IMR-90 (cell line): ENCODE results near the gene PITPNM3. TPM values are rescaled to one million over a fixed set of nuclear protein-coding genes. Genes with fewer than 3 reads are reported as not detected.
A peak's percentile ranks its signal among the peaks of the same experiment; 100 is the strongest.

Experiments used
- ATAC-seq: fragments of 200-7000 bp; cut with Tn5 transposase; 2 replicates; pipeline ENCODE4 v1.9.1; 2020; ENCODE audit warnings: low read depth, mild to moderate bottlenecking, moderate library complexity
- BruUV-seq: library from RNA; stranded (reverse); fragments of 400-500 nt; replicated peaks from 2 replicates; lab custom pipeline; 2021; lab: Mats Ljungman, UMichigan
- CTCF ChIA-PET: fragments of 300-600 bp; formaldehyde crosslinking; extraction: SDS; loops from one replicate; lab custom pipeline; 2021; ENCODE audit warnings: antibody characterized with exemption; lab: Yijun Ruan, JAX
- POLR2A ChIA-PET: fragments of 300-600 bp; sonication (Branson Sonifier 250); formaldehyde crosslinking; loops from one replicate; lab custom pipeline; 2022; ENCODE audit warnings: antibody characterized with exemption; ENCODE audit not compliant: unreplicated experiment; lab: Charles Lee
- DNase-seq: peaks from one replicate; pipeline ENCODE4 v3.0.0; 2013
- H2AFZ ChIP-seq: replicated peaks from 2 replicates; pipeline ENCODE3; 2013; ENCODE audit warnings: low read length, mild to moderate bottlenecking; ENCODE audit not compliant: poor library complexity
- H2AK5ac ChIP-seq: 2 replicates; pipeline ENCODE4 v1.6.1; 2013; ENCODE audit warnings: low read depth, low read length, inconsistent platforms
- H2AK9ac ChIP-seq: replicated peaks from 2 replicates; pipeline ENCODE3; 2013; ENCODE audit warnings: mild to moderate bottlenecking, low read depth, low read length, moderate library complexity; ENCODE audit not compliant: poor library complexity
- H2BK120ac ChIP-seq: 2 replicates; pipeline ENCODE4 v1.6.1; 2013; ENCODE audit warnings: low read depth, low read length, inconsistent platforms
- H2BK15ac ChIP-seq: 3 replicates; pipeline ENCODE4 v1.6.1; 2013; ENCODE audit warnings: low read depth, low read length, inconsistent platforms
- H2BK20ac ChIP-seq: 2 replicates; pipeline ENCODE4 v1.6.1; 2013; ENCODE audit warnings: low read depth, mild to moderate bottlenecking, inconsistent platforms, low read length, moderate library complexity
- H2BK5ac ChIP-seq: 2 replicates; pipeline ENCODE4 v1.6.1; 2013; ENCODE audit warnings: mild to moderate bottlenecking, low read depth, low read length, inconsistent platforms; ENCODE audit not compliant: poor library complexity, severe bottlenecking
- H3K14ac ChIP-seq: replicated peaks from 2 replicates; pipeline ENCODE4 v1.6.1; 2013; ENCODE audit warnings: low read depth, low read length, inconsistent platforms
- H3K18ac ChIP-seq: 2 replicates; pipeline ENCODE4 v1.6.1; 2013; ENCODE audit warnings: low read depth, low read length, control low read depth
- H3K23ac ChIP-seq: 2 replicates; pipeline ENCODE4 v1.6.1; 2013; ENCODE audit warnings: low read depth, low read length, inconsistent platforms
- H3K27ac ChIP-seq: 2 replicates; pipeline ENCODE4 v1.5.1; 2013; ENCODE audit warnings: mild to moderate bottlenecking, control low read depth, low read length; ENCODE audit not compliant: insufficient read depth
- H3K27me3 ChIP-seq: 2 replicates; pipeline ENCODE4 v1.6.1; 2013; ENCODE audit warnings: low read length; ENCODE audit not compliant: control insufficient read depth, insufficient read depth
- H3K36me3 ChIP-seq: 2 replicates; pipeline ENCODE4 v1.6.1; 2013; ENCODE audit warnings: low read length, mixed read lengths; ENCODE audit not compliant: control insufficient read depth, insufficient read depth
- H3K4ac ChIP-seq: 2 replicates; pipeline ENCODE4 v1.6.1; 2013; ENCODE audit warnings: low read depth, low read length, inconsistent platforms
- H3K4me1 ChIP-seq: 2 replicates; pipeline ENCODE4 v1.6.1; 2013; ENCODE audit warnings: low read length, mixed read lengths; ENCODE audit not compliant: control insufficient read depth, insufficient read depth
- H3K4me2 ChIP-seq: 2 replicates; pipeline ENCODE4 v1.6.1; 2013; ENCODE audit warnings: low read depth, mild to moderate bottlenecking, control low read depth, low read length, moderate library complexity
- H3K4me3 ChIP-seq: 2 replicates; pipeline ENCODE4 v1.5.1; 2013; ENCODE audit warnings: low read depth, mild to moderate bottlenecking, control low read depth, low read length, moderate library complexity; ENCODE audit not compliant: insufficient read depth
- H3K56ac ChIP-seq: 2 replicates; pipeline ENCODE4 v1.6.1; 2013; ENCODE audit warnings: low read length, inconsistent platforms; ENCODE audit not compliant: insufficient read depth; ENCODE audit errors: extremely low read depth
- H3K79me1 ChIP-seq, 2 experiments: 2 replicates each; pipeline ENCODE4 v1.6.1; 2013; ENCODE audit warnings: low read length in 2 of 2, inconsistent platforms in 1 of 2, low read depth in 1 of 2
- H3K9ac ChIP-seq: 2 replicates; pipeline ENCODE4 v1.6.1; 2013; ENCODE audit warnings: low read depth, low read length, control low read depth
- H3K9me1 ChIP-seq: 2 replicates; pipeline ENCODE4 v1.6.1; 2013; ENCODE audit warnings: low read length, inconsistent platforms; ENCODE audit not compliant: insufficient read depth
- H3K9me3 ChIP-seq: 2 replicates; pipeline ENCODE4 v1.6.1; 2013; ENCODE audit warnings: low read length; ENCODE audit not compliant: control insufficient read depth, insufficient read depth
- H4K20me1 ChIP-seq: 2 replicates; pipeline ENCODE4 v1.6.1; 2013; ENCODE audit warnings: low read length, inconsistent platforms; ENCODE audit not compliant: insufficient read depth
- H4K5ac ChIP-seq: 2 replicates; pipeline ENCODE4 v1.6.1; 2013; ENCODE audit warnings: mild to moderate bottlenecking, low read depth, low read length, control low read depth
- H4K8ac ChIP-seq, 2 experiments: 2 replicates each; pipeline ENCODE4 v1.6.1; 2013; ENCODE audit warnings: low read depth in 2 of 2, low read length in 2 of 2, control low read depth in 1 of 2, inconsistent platforms in 1 of 2
- H4K91ac ChIP-seq: 2 replicates; pipeline ENCODE4 v1.6.1; 2013; ENCODE audit warnings: low read depth, low read length, inconsistent platforms; ENCODE audit not compliant: insufficient read depth
- CEBPB ChIP-seq: IDR thresholded peaks from 2 replicates; pipeline ENCODE4 v1.6.1; 2012; ENCODE audit warnings: low read depth, low read length, improper control_type of control experiment
- CTCF ChIP-seq: conservative IDR thresholded peaks from 2 replicates; pipeline ENCODE4 v1.5.1; 2012; ENCODE audit warnings: mild to moderate bottlenecking, low read depth, low read length, improper control_type of control experiment
- MXI1 ChIP-seq: IDR thresholded peaks from 2 replicates; pipeline ENCODE4 v1.6.1; 2012; ENCODE audit warnings: low read depth, mild to moderate bottlenecking, low read length, moderate library complexity, borderline replicate concordance
- RAD21 ChIP-seq: IDR thresholded peaks from 2 replicates; pipeline ENCODE4 v1.6.1; 2012; ENCODE audit warnings: low read length, improper control_type of control experiment
- SMC3 ChIP-seq: fragments of 150-350 bp; IDR thresholded peaks from 2 replicates; pipeline ENCODE4 v1.6.1; 2016; ENCODE audit warnings: low read depth, mild to moderate bottlenecking, antibody characterized with exemption, low read length, moderate library complexity
- WGBS, 2 experiments: methylation state at CpG; one replicate each; pipeline versions ENCODE4 v1.1.5 to v1.1.7; 2013; ENCODE audit warnings: missing lambda C conversion rate in 2 of 2; ENCODE audit not compliant: insufficient read length in 1 of 2; ENCODE audit errors: extremely low coverage in 2 of 2; 5-methylcytosine and 5-hydroxymethylcytosine counted together
- dilution Hi-C: fragments of 300-500 bp; cut with HindIII; formaldehyde crosslinking; loops from one replicate; pipeline ENCODE4 v1.14.3; 2018; ENCODE audit warnings: low sequenced_read_pairs; ENCODE audit not compliant: unreplicated experiment
- in situ Hi-C: fragments of 300-500 bp; cut with MboI; formaldehyde crosslinking; loops from 3 replicates; pipeline ENCODE4 v1.14.3; 2019; ENCODE audit warnings: low sequenced_read_pairs, inconsistent platforms, mixed read lengths
- intact Hi-C: fragments of 100-400 bp; cut with micrococcal nuclease; formaldehyde crosslinking; loops from 2 replicates; pipeline ENCODE4 v1.10.0; 2022
- polyA plus RNA-seq, 3 experiments: library from polyadenylated mRNA; depleted of rRNA; stranded (reverse); fragments of >200 nt; gene quantifications; 2 replicates each; pipeline ENCODE4 v1.2.3, GENCODE V29; 2012; ENCODE audit warnings: low replicate concordance in 1 of 3
- total RNA-seq: library from RNA; depleted of rRNA; stranded (reverse); fragments of >200 nt; gene quantifications from 2 replicates; pipeline ENCODE4 v1.2.3, GENCODE V29; 2012

Gene PITPNM3
- total and polyA plus RNA-seq, 2 of the 4 experiments (the other 2 are of a cell fraction), result 0.54 to 1.7 TPM

GRCh38 chr17:6413065-6413464 is 143.3 kb downstream of the PITPNM3 start:
- no peak overlapping the region for H2BK120ac ChIP-seq
- no peak overlapping the region for H2AK5ac ChIP-seq
- H3K27ac ChIP-seq, result no peak overlapping the region
- DNase-seq (peak; percentile 40), ATAC-seq (peak; percentile 96)
- WGBS, 2 experiments, result 50% methylated on average over 1 of the region's 1 CpG; no CpG with 5 or more reads in 1 of the 2 experiments
- in situ Hi-C loops, result loop anchor here (10.0 to 25.0 kb wide), 2 partner anchors 226 to 708 kb away; no protein-coding TSS in a partner anchor
- H3K36me3 ChIP-seq, result no peaks in the 10 kb centered on the region
- ChIA-PET CTCF (interaction anchor here (0.6 to 1.8 kb wide), 4 partner anchors 10 to 827 kb away, joined by 3 to 7 read pairs (median 3); no protein-coding TSS in a partner anchor), POLR2A (no interaction called here)
- H4K91ac ChIP-seq, result no peak overlapping the region
- H3K23ac ChIP-seq, result no peak overlapping the region
- no peak overlapping the region for H3K4me2 ChIP-seq
- no peak overlapping the region for H2AFZ ChIP-seq
- no peaks in the 10 kb centered on the region for H3K79me1 ChIP-seq
- H2AK9ac ChIP-seq, result no peak overlapping the region
- dilution Hi-C loops, result no loop called here
- no peaks in the 10 kb centered on the region for H3K9me3 ChIP-seq
- peaks cover 14% of the 10 kb centered on the region for H3K27me3 ChIP-seq
- H3K9me1 ChIP-seq, result no peaks in the 10 kb centered on the region
- no peak overlapping the region for H4K8ac ChIP-seq
- H2BK15ac ChIP-seq, result no peak overlapping the region
- H3K18ac ChIP-seq, result no peak overlapping the region
- BruUV-seq, result no TSS peak
- intact Hi-C loops, result loop anchor here (1.0 to 10.0 kb wide), 4 partner anchors 344 to 821 kb away; no protein-coding TSS in a partner anchor
- H4K20me1 ChIP-seq, result no peaks in the 10 kb centered on the region
- no peak overlapping the region for H3K4me3 ChIP-seq
- no peak overlapping the region for H2BK5ac ChIP-seq
- H3K56ac ChIP-seq, result no peak overlapping the region
- no peak overlapping the region for H3K14ac ChIP-seq
- H3K4ac ChIP-seq, result no peak overlapping the region
- TF ChIP-seq RAD21 (peak; percentile 66), MXI1 (no peak), CTCF (peak; percentile 59), SMC3 (peak; percentile 46; the same call in 1 of the 2 replicates), CEBPB (no peak)
- H3K4me1 ChIP-seq, result no peaks in the 10 kb centered on the region
- no peak overlapping the region for H4K5ac ChIP-seq
- no peak overlapping the region for H2BK20ac ChIP-seq
- H3K9ac ChIP-seq, result no peak overlapping the region
